CD8-positive, alpha-beta memory T cell (primary cell): ENCODE data around the gene EEPD1. TPM values are rescaled to one million over a fixed set of nuclear protein-coding genes. Genes with fewer than 3 reads are reported as not detected.

ENCODE experiments used
- CTCF ChIA-PET: fragments of 350-600 bp; sonication (Branson Sonifier 250); formaldehyde crosslinking; loops from one replicate; lab custom pipeline; 2021; ENCODE audit warnings: antibody characterized with exemption; lab: Charles Lee
- POLR2A ChIA-PET: fragments of 350-600 bp; sonication (Branson Sonifier 250); formaldehyde crosslinking; loops from one replicate; lab custom pipeline; 2021; ENCODE audit warnings: antibody characterized with exemption; lab: Charles Lee
- DNase-seq, 5 donors: peaks; one replicate each; pipeline versions ENCODE4 v3.0.0 to v3.0.0-alpha.2; 2020 to 2022; ENCODE audit warnings: mixed read lengths in 1 of 5
- H3K27ac ChIP-seq: one replicate; pipeline ENCODE4 v1.7.0; 2013; ENCODE audit warnings: low read depth, mild to moderate bottlenecking, low read length, moderate library complexity
- H3K27me3 ChIP-seq: 2 replicates; pipeline ENCODE4 v1.7.0; 2013; ENCODE audit warnings: low read length, mild to moderate bottlenecking; ENCODE audit not compliant: insufficient read depth, poor library complexity, severe bottlenecking
- H3K36me3 ChIP-seq: 2 replicates; pipeline ENCODE4 v1.7.0; 2013; ENCODE audit warnings: mild to moderate bottlenecking, low read length, moderate library complexity; ENCODE audit not compliant: insufficient read depth
- H3K4me1 ChIP-seq: 2 replicates; pipeline ENCODE4 v1.7.0; 2013; ENCODE audit warnings: mild to moderate bottlenecking, low read length, moderate library complexity; ENCODE audit not compliant: insufficient read depth
- H3K4me3 ChIP-seq: 2 replicates; pipeline ENCODE4 v1.7.0; 2013; ENCODE audit warnings: mild to moderate bottlenecking, low read length
- H3K9me3 ChIP-seq: 2 replicates; pipeline ENCODE4 v1.7.0; 2013; ENCODE audit warnings: mild to moderate bottlenecking, low read length
- H3K27ac Mint-ChIP-seq, 8 donors: one replicate each; pipeline ENCODE4 v1.8.0; 2020 to 2021; ENCODE audit warnings: mixed read lengths in 8 of 8, mild to moderate bottlenecking in 6 of 8, inconsistent platforms in 3 of 8, moderate library complexity in 3 of 8
- H3K27me3 Mint-ChIP-seq, 2 donors: one replicate each; pipeline ENCODE4 v1.8.0; 2020 to 2021; ENCODE audit warnings: mixed read lengths in 2 of 2, mild to moderate bottlenecking in 1 of 2, moderate library complexity in 1 of 2
- H3K36me3 Mint-ChIP-seq, 3 donors: one replicate each; pipeline ENCODE4 v1.8.0; 2020 to 2021; ENCODE audit warnings: mixed read lengths in 3 of 3, inconsistent platforms in 1 of 3, mild to moderate bottlenecking in 1 of 3
- H3K4me1 Mint-ChIP-seq, 3 donors: one replicate each; pipeline ENCODE4 v1.8.0; 2020 to 2021; ENCODE audit warnings: mixed read lengths in 3 of 3, inconsistent platforms in 1 of 3, mild to moderate bottlenecking in 1 of 3
- H3K4me3 Mint-ChIP-seq, 7 donors: one replicate each; pipeline ENCODE4 v1.8.0; 2020 to 2021; ENCODE audit warnings: mixed read lengths in 7 of 7, mild to moderate bottlenecking in 6 of 7, moderate library complexity in 4 of 7, inconsistent platforms in 2 of 7
- H3K9me3 Mint-ChIP-seq, 5 donors: one replicate each; pipeline ENCODE4 v1.8.0; 2020 to 2022; ENCODE audit warnings: mixed read lengths in 5 of 5, mild to moderate bottlenecking in 3 of 5, moderate library complexity in 2 of 5, inconsistent platforms in 1 of 5
- polyA plus RNA-seq: library from polyadenylated mRNA; unstranded; fragments of 300-500 nt; fragmentation: Illumina TruSeq; gene quantifications from one replicate; pipeline ENCODE4 v1.2.3, GENCODE V29; 2021
- total RNA-seq, 2 experiments: library from RNA; stranded (reverse); gene quantifications; one replicate each; pipeline ENCODE4 v1.2.3, GENCODE V29; 2021

The EEPD1 gene
- total and polyA plus RNA-seq, 3 experiments from 2014 or later, result 0.66 to 15.0 (median 0.84) TPM

GRCh38 chr7:36264913-36265516 is 112.0 kb downstream of the EEPD1 start:
- no peak overlapping the region for H3K4me3 ChIP-seq
- peaks cover 0 to 3% (median 0%) of the 10 kb centered on the region in 3 donors for H3K36me3 Mint-ChIP-seq
- H3K27me3 ChIP-seq, result no peaks in the 10 kb centered on the region
- no peaks in the 10 kb centered on the region for H3K9me3 Mint-ChIP-seq
- ChIA-PET CTCF (interaction anchor here (1.0 kb wide), 1 partner anchor 8 kb away, joined by 3 read pairs; no protein-coding TSS in a partner anchor), POLR2A (no interaction called here)
- no peak for DNase-seq
- no peaks in the 10 kb centered on the region for H3K4me1 ChIP-seq
- H3K9me3 ChIP-seq, result no peaks in the 10 kb centered on the region
- no peak overlapping the region for H3K4me3 Mint-ChIP-seq
- H3K27ac Mint-ChIP-seq, result peak overlapping the region in 2 of 8 donors; percentile 47 to 68
- H3K36me3 ChIP-seq, result no peaks in the 10 kb centered on the region
- H3K27me3 Mint-ChIP-seq, result peaks cover 0 to 3% of the 10 kb centered on the region in 2 donors
- H3K4me1 Mint-ChIP-seq, result peaks cover 6 to 36% (median 13%) of the 10 kb centered on the region in 3 donors
- no peak overlapping the region for H3K27ac ChIP-seq

- H3K9me3 Mint-ChIP-seq, result no peaks in the 10 kb centered on the region
- Histone ChIP-seq H3K9me3 (no peaks in the 10 kb centered on the region), H3K27ac (no peak overlapping the region), H3K4me3 (no peak overlapping the region), H3K4me1 (no peaks in the 10 kb centered on the region), H3K27me3 (no peaks in the 10 kb centered on the region), H3K36me3 (no peaks in the 10 kb centered on the region)
- H3K27me3 Mint-ChIP-seq, result no peaks in the 10 kb centered on the region
- no peak overlapping the region for H3K4me3 Mint-ChIP-seq
- DNase-seq, result no peak
- peaks cover 0 to 3% (median 0%) of the 10 kb centered on the region in 3 donors for H3K36me3 Mint-ChIP-seq
- ChIA-PET POLR2A (no interaction called here), CTCF (no interaction called here)
- peak overlapping the region in 4 of 8 donors; percentile 4 to 56 (median 47) for H3K27ac Mint-ChIP-seq
- H3K4me1 Mint-ChIP-seq, result peaks cover 6 to 30% (median 13%) of the 10 kb centered on the region in 3 donors
Measured at GRCh38 chr7:36265680-36266079, 112.6 kb downstream of the EEPD1 start.

GRCh38 chr7:36266190-36266589 is 113.1 kb downstream of the EEPD1 start:
- no peak for DNase-seq
- Mint-ChIP-seq H3K9me3 (no peaks in the 10 kb centered on the region), H3K4me3 (no peak overlapping the region), H3K27me3 (no peaks in the 10 kb centered on the region), H3K27ac (peak overlapping the region in 1 of 8 donors; percentile 8), H3K36me3 (peaks cover 0 to 3% (median 0%) of the 10 kb centered on the region in 3 donors), H3K4me1 (peaks cover 6 to 25% (median 12%) of the 10 kb centered on the region in 3 donors)
- Histone ChIP-seq H3K27me3 (no peaks in the 10 kb centered on the region), H3K4me3 (no peak overlapping the region), H3K4me1 (no peaks in the 10 kb centered on the region), H3K27ac (no peak overlapping the region), H3K36me3 (no peaks in the 10 kb centered on the region), H3K9me3 (no peaks in the 10 kb centered on the region)
- CTCF ChIA-PET, result no interaction called here
- POLR2A ChIA-PET, result no interaction called here

GRCh38 chr7:36266683-36267082 is 113.6 kb downstream of the EEPD1 start:
- H3K27ac ChIP-seq, result no peak overlapping the region
- ChIA-PET POLR2A (no interaction called here), CTCF (no interaction called here)
- peaks cover 0 to 3% (median 0%) of the 10 kb centered on the region in 3 donors for H3K36me3 Mint-ChIP-seq
- DNase-seq, result no peak
- H3K27me3 Mint-ChIP-seq, result no peaks in the 10 kb centered on the region
- no peaks in the 10 kb centered on the region for H3K9me3 ChIP-seq
- no peaks in the 10 kb centered on the region for H3K27me3 ChIP-seq
- H3K4me1 ChIP-seq, result no peaks in the 10 kb centered on the region
- no peaks in the 10 kb centered on the region for H3K9me3 Mint-ChIP-seq
- no peak overlapping the region for H3K27ac Mint-ChIP-seq
- H3K36me3 ChIP-seq, result no peaks in the 10 kb centered on the region
- no peak overlapping the region for H3K4me3 ChIP-seq
- peaks cover 3 to 20% (median 8%) of the 10 kb centered on the region in 3 donors for H3K4me1 Mint-ChIP-seq
- H3K4me3 Mint-ChIP-seq, result no peak overlapping the region

- no peak overlapping the region for H3K27ac Mint-ChIP-seq
- Histone ChIP-seq H3K36me3 (no peaks in the 10 kb centered on the region), H3K4me3 (no peak overlapping the region), H3K9me3 (no peaks in the 10 kb centered on the region), H3K27me3 (no peaks in the 10 kb centered on the region), H3K27ac (no peak overlapping the region), H3K4me1 (peaks cover 6% of the 10 kb centered on the region)
- no peaks in the 10 kb centered on the region for H3K9me3 Mint-ChIP-seq
- POLR2A ChIA-PET, result interaction anchor here (0.6 kb wide), 1 partner anchor 15 kb away, joined by 4 read pairs; no protein-coding TSS in a partner anchor
- no peaks in the 10 kb centered on the region for H3K27me3 Mint-ChIP-seq
- CTCF ChIA-PET, result interaction anchor here (1.3 to 1.8 kb wide), 2 partner anchors 7 to 15 kb away, joined by 3 to 4 read pairs; no protein-coding TSS in a partner anchor
- no peak for DNase-seq
- H3K36me3 Mint-ChIP-seq, result peaks cover 0 to 3% (median 0%) of the 10 kb centered on the region in 3 donors
- H3K4me3 Mint-ChIP-seq, result no peak overlapping the region
- no peaks in the 10 kb centered on the region for H3K4me1 Mint-ChIP-seq
Measured at GRCh38 chr7:36272211-36272566, 119.1 kb downstream of the EEPD1 start.

GRCh38 chr7:36272567-36273269 is 119.7 kb downstream of the EEPD1 start:
- Histone ChIP-seq H3K36me3 (no peaks in the 10 kb centered on the region), H3K4me3 (no peak overlapping the region), H3K27ac (no peak overlapping the region), H3K4me1 (peaks cover 6% of the 10 kb centered on the region), H3K27me3 (no peaks in the 10 kb centered on the region), H3K9me3 (no peaks in the 10 kb centered on the region)
- H3K36me3 Mint-ChIP-seq, result no peaks in the 10 kb centered on the region
- ChIA-PET CTCF (interaction anchor here (1.3 to 1.8 kb wide), 3 partner anchors 8 to 15 kb away, joined by 3 to 4 read pairs (median 4); no protein-coding TSS in a partner anchor), POLR2A (interaction anchor here (0.6 kb wide), 1 partner anchor 15 kb away, joined by 4 read pairs; no protein-coding TSS in a partner anchor)
- no peaks in the 10 kb centered on the region for H3K9me3 Mint-ChIP-seq
- DNase-seq, result no peak
- H3K27ac Mint-ChIP-seq, result no peak overlapping the region
- H3K27me3 Mint-ChIP-seq, result peaks cover 0 to 2% of the 10 kb centered on the region in 2 donors
- no peak overlapping the region for H3K4me3 Mint-ChIP-seq
- H3K4me1 Mint-ChIP-seq, result no peaks in the 10 kb centered on the region

- no peaks in the 10 kb centered on the region for H3K36me3 ChIP-seq
- ChIA-PET CTCF (interaction anchor here (1.7 to 1.8 kb wide), 2 partner anchors 9 to 12 kb away, joined by 3 to 4 read pairs; no protein-coding TSS in a partner anchor), POLR2A (no interaction called here)
- no peak overlapping the region for H3K4me3 ChIP-seq
- Mint-ChIP-seq H3K27ac (peak overlapping the region in 1 of 8 donors; percentile 82), H3K27me3 (peaks cover 0 to 2% of the 10 kb centered on the region in 2 donors), H3K4me1 (peaks cover 0 to 2% (median 0%) of the 10 kb centered on the region in 3 donors), H3K36me3 (no peaks in the 10 kb centered on the region), H3K4me3 (no peak overlapping the region), H3K9me3 (no peaks in the 10 kb centered on the region)
- peaks cover 6% of the 10 kb centered on the region for H3K4me1 ChIP-seq
- no peak overlapping the region for H3K27ac ChIP-seq
- DNase-seq, result no peak
- no peaks in the 10 kb centered on the region for H3K27me3 ChIP-seq
- no peaks in the 10 kb centered on the region for H3K9me3 ChIP-seq
Measured at GRCh38 chr7:36273836-36274235, 120.8 kb downstream of the EEPD1 start.

- no peak overlapping the region for H3K4me3 Mint-ChIP-seq
- DNase-seq, result no peak
- peaks cover 0 to 6% of the 10 kb centered on the region in 2 donors for H3K27me3 Mint-ChIP-seq
- no peaks in the 10 kb centered on the region for H3K27me3 ChIP-seq
- H3K4me1 Mint-ChIP-seq, result peaks cover 2 to 22% (median 16%) of the 10 kb centered on the region in 3 donors
- peak overlapping the region in 1 of 8 donors; percentile 29 for H3K27ac Mint-ChIP-seq
- no peaks in the 10 kb centered on the region for H3K36me3 ChIP-seq
- POLR2A ChIA-PET, result no interaction called here
- H3K4me1 ChIP-seq, result peaks cover 11% of the 10 kb centered on the region
- no peaks in the 10 kb centered on the region for H3K9me3 Mint-ChIP-seq
- no peak overlapping the region for H3K27ac ChIP-seq
- no peaks in the 10 kb centered on the region for H3K9me3 ChIP-seq
- CTCF ChIA-PET, result no interaction called here
- H3K4me3 ChIP-seq, result no peak overlapping the region
- H3K36me3 Mint-ChIP-seq, result no peaks in the 10 kb centered on the region
Measured at GRCh38 chr7:36275735-36276284, 122.8 kb downstream of the EEPD1 start.
